Mucosa of rectum (tissue), 2 donors: ENCODE measurements around the gene DYNLT2.
A peak's percentile ranks its signal among the peaks of the same experiment; 100 is the strongest.
"Not testable (repeated sequence)": the region's sequence is repeated elsewhere in the genome, so short reads cannot be mapped to it uniquely, and the experiment has no call there.

Source experiments
- H3K27ac ChIP-seq, 2 donors: one replicate each; pipeline ENCODE4 v1.7.0; 2013; ENCODE audit warnings: inconsistent platforms in 2 of 2, low read depth in 2 of 2, low read length in 2 of 2
- H3K27me3 ChIP-seq, 2 donors: one replicate each; pipeline ENCODE4 v1.7.0; 2013; ENCODE audit warnings: low read length in 2 of 2; ENCODE audit not compliant: control insufficient read depth in 2 of 2, insufficient read depth in 2 of 2
- H3K36me3 ChIP-seq, 2 donors: one replicate each; pipeline ENCODE4 v1.7.0; 2013; ENCODE audit warnings: low read length in 2 of 2; ENCODE audit not compliant: control insufficient read depth in 2 of 2, insufficient read depth in 2 of 2
- H3K4me1 ChIP-seq, 2 donors: one replicate each; pipeline ENCODE4 v1.7.0; 2013; ENCODE audit warnings: low read length in 2 of 2, mild to moderate bottlenecking in 1 of 2; ENCODE audit not compliant: control insufficient read depth in 2 of 2, insufficient read depth in 2 of 2
- H3K4me3 ChIP-seq, 2 donors: one replicate each; pipeline ENCODE4 v1.7.0; 2013; ENCODE audit warnings: low read length in 2 of 2
- H3K9ac ChIP-seq, 2 donors: one replicate each; pipeline ENCODE4 v1.7.0; 2013; ENCODE audit warnings: low read length in 2 of 2, low read depth in 1 of 2, mild to moderate bottlenecking in 1 of 2
- H3K9me3 ChIP-seq, 2 donors: one replicate each; pipeline ENCODE4 v1.7.0; 2013; ENCODE audit warnings: low read length in 2 of 2; ENCODE audit not compliant: control insufficient read depth in 2 of 2
- donor health status: healthy.
- donor health status: Normal muscosa, but diverticular disease.

DYNLT2 gene

GRCh38 chr6:169701954-169702839, 49.2 kb downstream of the DYNLT2 start, which contains the start of the genes C6orf120 and WDR27:
Gene C6orf120, plus strand, starts transcription at chr6:169702126. Its CDS starts 334 bp downstream, at chr6:169702460.
Gene WDR27, minus strand, starts transcription at chr6:169702029. Its CDS starts 13,024 bp downstream, at chr6:169689005.
- Histone ChIP-seq H3K27ac (peak within 1 kb of the TSS; percentile 96 to 97), H3K27me3 (no peaks in the 10 kb centered on the region), H3K4me3 (peak within 1 kb of the TSS; percentile 86 to 93), H3K36me3 (peaks cover 2 to 7% of the 10 kb centered on the region in 2 donors), H3K4me1 (peaks cover 25 to 27% of the 10 kb centered on the region in 2 donors), H3K9me3 (no peaks in the 10 kb centered on the region), H3K9ac (peak within 1 kb of the TSS; percentile 88 to 95)

- H3K27ac ChIP-seq: peak overlapping the region; percentile 96 to 97
- peak overlapping the region; percentile 88 to 95 for H3K9ac ChIP-seq
- peaks cover 25 to 27% of the 10 kb centered on the region in 2 donors for H3K4me1 ChIP-seq
- no peaks in the 10 kb centered on the region for H3K9me3 ChIP-seq
- H3K36me3 ChIP-seq: peaks cover 2 to 7% of the 10 kb centered on the region in 2 donors
- H3K4me3 ChIP-seq: peak overlapping the region; percentile 86 to 93
- H3K27me3 ChIP-seq: no peaks in the 10 kb centered on the region
Measured at GRCh38 chr6:169701311-169701953, 49.9 kb downstream of the DYNLT2 start.

- Histone ChIP-seq H3K9me3 (peaks cover 0 to 3% of the 10 kb centered on the region in 2 donors), H3K4me1 (peaks cover 25 to 27% of the 10 kb centered on the region in 2 donors), H3K27ac (peak overlapping the region in 1 of 2 donors; percentile 32), H3K36me3 (peaks cover 2 to 7% of the 10 kb centered on the region in 2 donors), H3K9ac (peak overlapping the region; percentile 11 to 26), H3K27me3 (no peaks in the 10 kb centered on the region), H3K4me3 (peak overlapping the region; percentile 19 to 93)
Measured at GRCh38 chr6:169700296-169700695, 51.1 kb downstream of the DYNLT2 start.

- H3K9me3 ChIP-seq, H3K27ac ChIP-seq, H3K36me3 ChIP-seq, H3K4me3 ChIP-seq, H3K27me3 ChIP-seq, H3K9ac ChIP-seq: not testable (repeated sequence)
- peaks cover 9 to 13% of the 10 kb centered on the region in 2 donors for H3K4me1 ChIP-seq
Measured at GRCh38 chr6:169697115-169697514, 54.3 kb downstream of the DYNLT2 start.

- Histone ChIP-seq H3K4me3 (no peak overlapping the region), H3K27ac (no peak overlapping the region), H3K36me3 (peaks cover 2 to 3% of the 10 kb centered on the region in 2 donors), H3K4me1 (peaks cover 3% of the 10 kb centered on the region in 2 donors), H3K27me3 (no peaks in the 10 kb centered on the region), H3K9me3 (peaks cover 0 to 3% of the 10 kb centered on the region in 2 donors), H3K9ac (no peak overlapping the region)
Measured at GRCh38 chr6:169695131-169695530, 56.2 kb downstream of the DYNLT2 start.

- Histone ChIP-seq H3K9ac (no peak overlapping the region), H3K4me1 (no peaks in the 10 kb centered on the region), H3K9me3 (peaks cover 0 to 3% of the 10 kb centered on the region in 2 donors), H3K36me3 (peaks cover 4 to 5% of the 10 kb centered on the region in 2 donors), H3K27me3 (no peaks in the 10 kb centered on the region), H3K4me3 (no peak overlapping the region), H3K27ac (no peak overlapping the region)
Measured at GRCh38 chr6:169692516-169692915, 58.9 kb downstream of the DYNLT2 start.

- Histone ChIP-seq H3K27me3 (no peaks in the 10 kb centered on the region), H3K9me3 (peaks cover 0 to 10% of the 10 kb centered on the region in 2 donors), H3K9ac (no peak overlapping the region), H3K36me3 (peaks cover 8 to 10% of the 10 kb centered on the region in 2 donors), H3K4me3 (no peak overlapping the region), H3K27ac (no peak overlapping the region), H3K4me1 (no peaks in the 10 kb centered on the region)
Measured at GRCh38 chr6:169691260-169691659, 60.1 kb downstream of the DYNLT2 start.
